ENCODE data around the gene NBEA.
"Not testable (repeated sequence)": the region's sequence is repeated elsewhere in the genome, so short reads cannot be mapped to it uniquely, and the experiment has no call there.

NBEA gene

GRCh38 chr13:34926508-34926907, 15.6 kb upstream of the NBEA start:
- no peak overlapping the region for H3K9ac ChIP-seq (ENCODE audit: low read length in 5 of 5)

GRCh38 chr13:34928676-34929075, 13.4 kb upstream of the NBEA start:
- H3K4me3 ChIP-seq (ENCODE audit: low read depth in 1 of 5, low read length in 5 of 5); H3K36me3 ChIP-seq (ENCODE audit: control insufficient read depth in 5 of 5, insufficient read depth in 5 of 5, low read length in 5 of 5); H3K4me1 ChIP-seq (ENCODE audit: control insufficient read depth in 5 of 5, insufficient read depth in 5 of 5, low read length in 5 of 5); H3K27me3 ChIP-seq (ENCODE audit: control insufficient read depth in 5 of 5, insufficient read depth in 4 of 5, low read length in 5 of 5); H3K9ac ChIP-seq (ENCODE audit: low read length in 5 of 5); H3K9me3 ChIP-seq (ENCODE audit: control insufficient read depth in 5 of 5, low read length in 5 of 5); H3K27ac ChIP-seq (ENCODE audit: low read depth, low read length): not testable (repeated sequence)

More at GRCh38 chr13:34926508-34926907, 15.6 kb upstream of the NBEA start:
- Histone ChIP-seq H3K4me1 (ENCODE audit: control insufficient read depth in 5 of 5, insufficient read depth in 5 of 5, low read length in 5 of 5) (no peaks in the 10 kb centered on the region), H3K4me3 (ENCODE audit: low read depth in 1 of 5, low read length in 5 of 5) (no peak overlapping the region), H3K36me3 (ENCODE audit: control insufficient read depth in 5 of 5, insufficient read depth in 5 of 5, low read length in 5 of 5) (no peaks in the 10 kb centered on the region), H3K27ac (ENCODE audit: low read depth, low read length) (no peak overlapping the region), H3K27me3 (ENCODE audit: control insufficient read depth in 5 of 5, insufficient read depth in 4 of 5, low read length in 5 of 5) (peaks cover 0 to 5% (median 0%) of the 10 kb centered on the region in 5 donors), H3K9me3 (ENCODE audit: control insufficient read depth in 5 of 5, low read length in 5 of 5) (no peaks in the 10 kb centered on the region)

GRCh38 chr13:34931572-34931971, 10.5 kb upstream of the NBEA start:
- peaks cover 0 to 7% (median 0%) of the 10 kb centered on the region in 5 donors for H3K27me3 ChIP-seq (ENCODE audit: control insufficient read depth in 5 of 5, insufficient read depth in 4 of 5, low read length in 5 of 5)
- no peak overlapping the region for H3K27ac ChIP-seq (ENCODE audit: low read depth, low read length)
- no peaks in the 10 kb centered on the region for H3K36me3 ChIP-seq (ENCODE audit: control insufficient read depth in 5 of 5, insufficient read depth in 5 of 5, low read length in 5 of 5)
- H3K4me1 ChIP-seq (ENCODE audit: control insufficient read depth in 5 of 5, insufficient read depth in 5 of 5, low read length in 5 of 5): no peaks in the 10 kb centered on the region
- H3K9ac ChIP-seq (ENCODE audit: low read length in 5 of 5): no peak overlapping the region
- no peak overlapping the region for H3K4me3 ChIP-seq (ENCODE audit: low read depth in 1 of 5, low read length in 5 of 5)
- no peaks in the 10 kb centered on the region for H3K9me3 ChIP-seq (ENCODE audit: control insufficient read depth in 5 of 5, low read length in 5 of 5)

- Histone ChIP-seq H3K27ac (ENCODE audit: low read depth, low read length) (no peak overlapping the region), H3K27me3 (ENCODE audit: control insufficient read depth in 5 of 5, insufficient read depth in 4 of 5, low read length in 5 of 5) (peaks cover 0 to 7% (median 0%) of the 10 kb centered on the region in 5 donors), H3K4me3 (ENCODE audit: low read depth in 1 of 5, low read length in 5 of 5) (no peak overlapping the region), H3K9me3 (ENCODE audit: control insufficient read depth in 5 of 5, low read length in 5 of 5) (no peaks in the 10 kb centered on the region), H3K36me3 (ENCODE audit: control insufficient read depth in 5 of 5, insufficient read depth in 5 of 5, low read length in 5 of 5) (no peaks in the 10 kb centered on the region), H3K9ac (ENCODE audit: low read length in 5 of 5) (no peak overlapping the region), H3K4me1 (ENCODE audit: control insufficient read depth in 5 of 5, insufficient read depth in 5 of 5, low read length in 5 of 5) (no peaks in the 10 kb centered on the region)
These were observed 8.7 kb upstream of the NBEA start for GRCh38 chr13:34933349-34933748.

- H3K27ac ChIP-seq (ENCODE audit: low read depth, low read length): no peak overlapping the region
- no peaks in the 10 kb centered on the region for H3K9me3 ChIP-seq (ENCODE audit: control insufficient read depth in 5 of 5, low read length in 5 of 5)
- H3K27me3 ChIP-seq (ENCODE audit: control insufficient read depth in 5 of 5, insufficient read depth in 4 of 5, low read length in 5 of 5): peaks cover 0 to 7% (median 0%) of the 10 kb centered on the region in 5 donors
- no peaks in the 10 kb centered on the region for H3K36me3 ChIP-seq (ENCODE audit: control insufficient read depth in 5 of 5, insufficient read depth in 5 of 5, low read length in 5 of 5)
- H3K4me1 ChIP-seq (ENCODE audit: control insufficient read depth in 5 of 5, insufficient read depth in 5 of 5, low read length in 5 of 5): no peaks in the 10 kb centered on the region
- H3K4me3 ChIP-seq (ENCODE audit: low read depth in 1 of 5, low read length in 5 of 5): no peak overlapping the region
- no peak overlapping the region for H3K9ac ChIP-seq (ENCODE audit: low read length in 5 of 5)
These were observed 8.3 kb upstream of the NBEA start for GRCh38 chr13:34933786-34934185.

GRCh38 chr13:34935841-34936240, 6.2 kb upstream of the NBEA start:
- Histone ChIP-seq H3K4me1 (ENCODE audit: control insufficient read depth in 5 of 5, insufficient read depth in 5 of 5, low read length in 5 of 5) (no peaks in the 10 kb centered on the region), H3K9me3 (ENCODE audit: control insufficient read depth in 5 of 5, low read length in 5 of 5) (no peaks in the 10 kb centered on the region), H3K27ac (ENCODE audit: low read depth, low read length) (no peak overlapping the region), H3K9ac (ENCODE audit: low read length in 5 of 5) (no peak overlapping the region), H3K36me3 (ENCODE audit: control insufficient read depth in 5 of 5, insufficient read depth in 5 of 5, low read length in 5 of 5) (no peaks in the 10 kb centered on the region), H3K27me3 (ENCODE audit: control insufficient read depth in 5 of 5, insufficient read depth in 4 of 5, low read length in 5 of 5) (peaks cover 0 to 7% (median 0%) of the 10 kb centered on the region in 5 donors), H3K4me3 (ENCODE audit: low read depth in 1 of 5, low read length in 5 of 5) (no peak overlapping the region)

- Histone ChIP-seq H3K9ac (ENCODE audit: low read length in 5 of 5) (no peak overlapping the region), H3K36me3 (ENCODE audit: control insufficient read depth in 5 of 5, insufficient read depth in 5 of 5, low read length in 5 of 5) (no peaks in the 10 kb centered on the region), H3K27ac (ENCODE audit: low read depth, low read length) (no peak overlapping the region)
These were observed 2.3 kb upstream of the NBEA start for GRCh38 chr13:34939771-34940170.

GRCh38 chr13:34941436-34941834, 635 bp upstream of the NBEA start:
- H3K9me3 ChIP-seq (ENCODE audit: control insufficient read depth in 5 of 5, low read length in 5 of 5): no peaks in the 10 kb centered on the region
- peaks cover 3 to 23% (median 15%) of the 10 kb centered on the region in 5 donors for H3K4me1 ChIP-seq (ENCODE audit: control insufficient read depth in 5 of 5, insufficient read depth in 5 of 5, low read length in 5 of 5)
- H3K27ac ChIP-seq (ENCODE audit: low read depth, low read length): no peak overlapping the region
- H3K27me3 ChIP-seq (ENCODE audit: control insufficient read depth in 5 of 5, insufficient read depth in 4 of 5, low read length in 5 of 5): peaks cover 0 to 13% (median 5%) of the 10 kb centered on the region in 5 donors
- H3K4me3 ChIP-seq (ENCODE audit: low read depth in 1 of 5, low read length in 5 of 5): peak overlapping the region; percentile 62 to 89 (median 81)
- no peak overlapping the region for H3K9ac ChIP-seq (ENCODE audit: low read length in 5 of 5)
- H3K36me3 ChIP-seq (ENCODE audit: control insufficient read depth in 5 of 5, insufficient read depth in 5 of 5, low read length in 5 of 5): no peaks in the 10 kb centered on the region

More at GRCh38 chr13:34939771-34940170, 2.3 kb upstream of the NBEA start:
- peaks cover 0 to 12% (median 4%) of the 10 kb centered on the region in 5 donors for H3K27me3 ChIP-seq (ENCODE audit: control insufficient read depth in 5 of 5, insufficient read depth in 4 of 5, low read length in 5 of 5)
- H3K4me3 ChIP-seq (ENCODE audit: low read depth in 1 of 5, low read length in 5 of 5): no peak overlapping the region
- peaks cover 3 to 23% (median 15%) of the 10 kb centered on the region in 5 donors for H3K4me1 ChIP-seq (ENCODE audit: control insufficient read depth in 5 of 5, insufficient read depth in 5 of 5, low read length in 5 of 5)
- no peaks in the 10 kb centered on the region for H3K9me3 ChIP-seq (ENCODE audit: control insufficient read depth in 5 of 5, low read length in 5 of 5)

- H3K27me3 ChIP-seq (ENCODE audit: control insufficient read depth in 5 of 5, insufficient read depth in 4 of 5, low read length in 5 of 5): peaks cover 0 to 13% (median 5%) of the 10 kb centered on the region in 5 donors
- no peak overlapping the region for H3K27ac ChIP-seq (ENCODE audit: low read depth, low read length)
- H3K9ac ChIP-seq (ENCODE audit: low read length in 5 of 5): peak overlapping the region in 3 of 5 donors; percentile 59 to 75 (median 66)
- no peaks in the 10 kb centered on the region for H3K9me3 ChIP-seq (ENCODE audit: control insufficient read depth in 5 of 5, low read length in 5 of 5)
- peak overlapping the region; percentile 69 to 91 (median 81) for H3K4me3 ChIP-seq (ENCODE audit: low read depth in 1 of 5, low read length in 5 of 5)
- no peaks in the 10 kb centered on the region for H3K36me3 ChIP-seq (ENCODE audit: control insufficient read depth in 5 of 5, insufficient read depth in 5 of 5, low read length in 5 of 5)
- peaks cover 3 to 23% (median 15%) of the 10 kb centered on the region in 5 donors for H3K4me1 ChIP-seq (ENCODE audit: control insufficient read depth in 5 of 5, insufficient read depth in 5 of 5, low read length in 5 of 5)
These were observed 814 bp downstream of the NBEA start for GRCh38 chr13:34942732-34943435.

GRCh38 chr13:34943436-34944273, 1.6 kb downstream of the NBEA start:
- Histone ChIP-seq H3K9ac (ENCODE audit: low read length in 5 of 5) (peak overlapping the region in 1 of 5 donors; percentile 75), H3K4me3 (ENCODE audit: low read depth in 1 of 5, low read length in 5 of 5) (peak overlapping the region; percentile 41 to 91 (median 81)), H3K4me1 (ENCODE audit: control insufficient read depth in 5 of 5, insufficient read depth in 5 of 5, low read length in 5 of 5) (peaks cover 3 to 23% (median 15%) of the 10 kb centered on the region in 5 donors), H3K27ac (ENCODE audit: low read depth, low read length) (no peak overlapping the region), H3K36me3 (ENCODE audit: control insufficient read depth in 5 of 5, insufficient read depth in 5 of 5, low read length in 5 of 5) (no peaks in the 10 kb centered on the region), H3K9me3 (ENCODE audit: control insufficient read depth in 5 of 5, low read length in 5 of 5) (no peaks in the 10 kb centered on the region), H3K27me3 (ENCODE audit: control insufficient read depth in 5 of 5, insufficient read depth in 4 of 5, low read length in 5 of 5) (peaks cover 0 to 16% (median 5%) of the 10 kb centered on the region in 5 donors)

All from subcutaneous abdominal adipose tissue (tissue), 5 donors.